Measurements from ENCODE around the gene GTF2B. TPM values are rescaled to one million over a fixed set of nuclear protein-coding genes. Genes with fewer than 3 reads are reported as not detected.
"Not testable (repeated sequence)": the region's sequence is repeated elsewhere in the genome, so short reads cannot be mapped to it uniquely, and the experiment has no call there.

Gene GTF2B, protein sequence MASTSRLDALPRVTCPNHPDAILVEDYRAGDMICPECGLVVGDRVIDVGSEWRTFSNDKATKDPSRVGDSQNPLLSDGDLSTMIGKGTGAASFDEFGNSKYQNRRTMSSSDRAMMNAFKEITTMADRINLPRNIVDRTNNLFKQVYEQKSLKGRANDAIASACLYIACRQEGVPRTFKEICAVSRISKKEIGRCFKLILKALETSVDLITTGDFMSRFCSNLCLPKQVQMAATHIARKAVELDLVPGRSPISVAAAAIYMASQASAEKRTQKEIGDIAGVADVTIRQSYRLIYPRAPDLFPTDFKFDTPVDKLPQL
- total RNA-seq: 37.7 TPM

DNA sequence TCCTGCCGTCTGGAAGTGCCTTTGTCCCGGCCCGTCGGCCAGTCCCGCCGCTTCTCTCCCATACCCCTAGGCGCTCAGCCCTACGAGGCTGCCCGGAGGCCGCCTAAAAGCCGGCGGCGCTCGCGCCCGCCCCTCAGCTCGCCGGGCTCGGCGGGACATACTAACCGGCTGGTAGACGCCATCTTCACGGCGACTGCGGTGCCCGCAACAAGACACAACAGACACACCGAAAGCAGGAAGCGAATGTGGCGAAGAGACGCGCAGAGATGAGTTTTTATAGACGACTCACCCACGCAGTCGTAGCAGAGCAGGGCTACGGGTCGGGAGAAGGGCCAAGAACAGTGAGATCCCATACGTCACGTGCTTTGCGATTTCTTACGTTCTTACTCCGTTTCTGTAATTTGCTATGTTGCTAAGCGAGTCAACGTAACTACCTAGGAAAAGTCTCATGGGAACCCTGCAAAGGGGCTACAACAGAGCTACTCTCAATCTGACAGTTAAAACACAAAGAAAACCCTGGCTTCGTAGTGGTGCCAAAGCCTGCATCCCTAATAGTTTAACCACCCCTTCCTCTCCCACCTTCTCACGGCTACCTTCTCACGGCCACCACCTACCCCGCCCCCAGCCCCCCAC lies at the start of gene GTF2B:
Gene GTF2B (minus strand): TSS at position 250 of the 633 bp plus-strand sequence. CDS start 68 bp downstream, at position 182.
- peak; percentile 97 for DNase-seq

DNA sequence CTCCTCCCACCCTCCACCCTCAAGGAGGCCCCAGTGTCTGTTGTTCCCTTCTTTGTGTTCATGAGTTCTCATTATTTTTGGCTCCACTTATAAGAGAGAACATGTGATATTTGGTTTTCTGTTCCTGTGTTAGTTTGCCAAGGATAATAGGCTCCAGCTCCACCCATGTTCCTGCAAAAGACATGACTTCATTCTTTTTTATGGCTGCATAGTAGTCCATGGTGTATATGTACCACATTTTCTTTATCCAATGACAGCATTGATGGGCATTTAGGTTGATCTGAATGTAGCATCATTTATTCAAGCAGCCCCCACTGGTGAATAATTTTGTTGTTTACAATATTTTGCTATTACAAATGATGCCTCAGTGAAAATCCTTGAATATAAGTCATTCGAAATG lies 47.2 kb upstream of the GTF2B start:
- DNase-seq: not testable (repeated sequence)

DNA sequence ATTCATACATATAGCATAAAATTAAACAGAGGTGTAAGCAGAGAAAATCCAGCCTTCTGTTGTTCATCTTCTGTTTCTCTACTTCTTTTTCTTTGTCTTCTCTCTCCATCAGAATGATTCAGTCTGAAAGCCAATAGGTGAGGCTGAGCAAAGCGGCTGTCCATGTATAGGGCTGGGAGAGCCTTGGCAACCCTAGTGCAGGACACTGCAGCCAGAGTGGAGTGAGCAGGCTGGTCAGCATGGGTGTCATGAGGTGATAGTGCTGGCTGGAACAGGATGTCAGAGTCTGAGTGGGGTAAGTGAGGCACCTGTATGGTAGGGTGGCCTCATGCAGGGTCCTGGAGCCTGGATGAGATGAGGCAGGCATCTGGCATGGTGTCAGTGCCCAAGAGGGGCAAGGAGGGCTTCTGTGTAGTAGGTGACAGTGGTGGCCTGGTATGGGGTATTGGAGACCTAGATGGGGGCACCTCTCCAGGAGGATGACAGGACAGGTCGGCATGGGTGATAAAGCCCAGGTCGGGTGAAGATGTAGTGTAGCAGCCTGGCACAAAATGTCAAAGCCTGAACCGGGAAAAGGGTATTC lies 45.5 kb upstream of the GTF2B start:
- DNase-seq: no peak

DNA sequence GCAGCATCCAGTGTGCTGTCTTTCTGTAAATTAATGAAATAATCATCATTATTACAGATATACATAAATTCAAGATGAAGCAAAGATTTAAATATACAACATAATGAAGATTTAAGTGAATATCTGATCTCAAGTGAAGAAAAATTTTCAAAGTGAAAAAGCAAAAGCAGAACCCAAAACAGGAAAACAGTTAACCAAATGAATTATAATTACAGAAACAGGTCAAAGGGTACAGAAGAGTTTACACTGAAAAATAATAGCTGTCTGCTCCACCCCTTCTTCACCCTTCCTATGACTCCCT lies 44.8 kb upstream of the GTF2B start:
- DNase-seq: no peak

DNA sequence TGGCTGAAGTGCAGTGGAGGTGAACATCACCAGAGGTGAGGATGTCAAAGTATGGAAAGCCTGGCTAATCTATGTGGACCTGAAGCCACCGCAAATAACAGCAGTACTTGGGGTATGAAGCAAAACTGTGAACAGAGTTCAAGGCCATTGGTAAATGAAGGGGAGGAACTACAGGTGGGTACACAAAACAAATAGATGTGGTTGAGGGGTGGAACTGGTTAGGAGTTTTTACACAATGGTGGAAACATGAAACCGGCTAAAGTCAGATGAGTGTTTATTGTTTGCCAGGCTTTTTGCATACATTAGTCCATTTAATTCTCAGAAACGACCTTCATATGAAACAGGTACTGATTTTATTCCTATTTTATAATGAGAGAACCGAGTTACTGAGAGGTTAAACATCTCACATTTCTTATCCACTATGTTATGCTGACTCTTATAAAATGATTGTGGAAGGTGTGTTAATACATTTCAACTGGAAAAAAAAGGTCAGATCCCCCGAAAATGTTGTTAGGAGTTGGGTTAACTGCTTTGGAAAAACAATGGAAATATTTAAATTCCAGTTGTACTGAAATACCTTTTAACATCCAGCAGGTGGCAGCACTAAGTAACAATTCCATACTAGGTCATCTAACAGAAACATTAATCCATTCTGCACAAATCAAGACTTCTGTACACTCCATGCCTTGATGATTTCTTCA lies 44.3 kb upstream of the GTF2B start:
- peak; percentile 58 for DNase-seq

DNA sequence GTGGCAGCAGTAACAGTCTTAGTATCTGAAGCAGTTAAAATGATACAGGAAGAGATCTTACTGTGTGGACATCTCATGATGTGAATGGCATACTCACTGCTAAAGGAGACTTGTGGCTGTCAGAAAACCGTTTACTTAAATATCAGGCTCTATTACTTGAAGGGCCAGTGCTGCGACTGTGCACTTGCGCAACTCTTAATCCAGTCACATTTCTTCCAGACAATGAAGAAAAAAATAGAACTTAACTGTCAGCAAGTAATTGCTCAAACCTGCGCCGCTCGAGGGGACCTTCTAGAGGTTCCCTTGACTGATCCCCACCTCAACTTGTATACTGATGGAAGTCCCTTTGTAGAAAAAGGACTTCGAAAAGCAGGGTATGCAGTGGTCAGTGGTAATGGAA lies 38.8 kb upstream of the GTF2B start:
- not testable (repeated sequence) for DNase-seq

DNA sequence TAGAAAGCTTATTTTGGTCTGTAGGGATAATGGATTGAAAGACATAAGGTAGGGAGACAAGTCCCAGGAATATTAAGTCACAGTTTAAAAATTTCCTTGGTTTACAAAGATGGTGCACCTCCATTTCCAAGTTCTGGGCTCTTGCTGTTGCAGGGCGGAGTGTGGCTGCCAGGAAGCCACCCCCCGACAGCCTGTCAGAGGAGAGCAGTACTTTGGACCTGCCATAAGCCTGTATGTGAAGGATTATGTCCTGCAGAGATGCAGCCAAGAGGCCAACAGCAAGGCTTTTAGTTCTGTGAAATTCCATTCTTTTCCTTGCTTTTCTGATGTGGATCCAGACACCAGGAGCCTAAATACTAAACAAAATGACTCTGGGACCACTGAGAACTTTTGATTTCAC lies 31.9 kb upstream of the GTF2B start:
- no peak for DNase-seq

DNA sequence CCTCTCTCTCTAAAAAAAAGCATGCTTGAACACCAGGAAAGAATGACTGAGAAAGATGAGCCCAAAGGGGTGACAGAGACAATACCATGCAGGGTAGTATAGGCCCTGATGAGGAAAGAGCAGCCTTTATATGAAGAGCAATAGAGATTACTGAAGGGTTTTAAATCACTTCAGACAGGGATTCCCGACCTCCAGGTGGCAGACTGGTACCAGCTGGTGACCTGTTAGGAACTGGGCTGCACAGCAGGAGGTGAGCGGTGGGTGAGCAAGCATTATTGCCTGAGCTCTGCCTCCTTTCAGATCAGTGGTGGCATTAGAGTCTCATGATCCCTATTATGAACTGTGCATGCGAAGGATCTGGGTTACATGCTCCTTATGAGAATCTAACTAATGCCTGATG lies 30.8 kb upstream of the GTF2B start:
- DNase-seq: no peak

DNA sequence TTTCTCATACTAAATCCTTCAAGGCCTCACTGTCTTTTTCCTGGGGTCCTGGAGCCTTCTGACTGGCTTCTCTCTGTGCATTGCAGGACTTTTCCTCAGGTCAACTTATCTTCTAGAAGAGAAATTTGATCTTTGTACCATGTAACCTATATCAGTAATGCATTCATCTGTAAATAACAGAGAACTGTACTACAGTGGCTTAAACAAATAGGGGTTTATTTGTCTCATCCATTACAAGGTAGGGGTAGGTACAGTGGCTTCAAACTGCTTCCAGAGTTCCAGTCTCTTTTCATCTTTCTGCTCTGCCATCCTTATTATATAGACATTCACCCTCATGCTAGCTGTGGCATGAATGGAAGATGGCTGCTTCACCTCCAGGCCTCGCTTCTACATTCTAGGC lies 29.5 kb upstream of the GTF2B start:
- no peak for DNase-seq

DNA sequence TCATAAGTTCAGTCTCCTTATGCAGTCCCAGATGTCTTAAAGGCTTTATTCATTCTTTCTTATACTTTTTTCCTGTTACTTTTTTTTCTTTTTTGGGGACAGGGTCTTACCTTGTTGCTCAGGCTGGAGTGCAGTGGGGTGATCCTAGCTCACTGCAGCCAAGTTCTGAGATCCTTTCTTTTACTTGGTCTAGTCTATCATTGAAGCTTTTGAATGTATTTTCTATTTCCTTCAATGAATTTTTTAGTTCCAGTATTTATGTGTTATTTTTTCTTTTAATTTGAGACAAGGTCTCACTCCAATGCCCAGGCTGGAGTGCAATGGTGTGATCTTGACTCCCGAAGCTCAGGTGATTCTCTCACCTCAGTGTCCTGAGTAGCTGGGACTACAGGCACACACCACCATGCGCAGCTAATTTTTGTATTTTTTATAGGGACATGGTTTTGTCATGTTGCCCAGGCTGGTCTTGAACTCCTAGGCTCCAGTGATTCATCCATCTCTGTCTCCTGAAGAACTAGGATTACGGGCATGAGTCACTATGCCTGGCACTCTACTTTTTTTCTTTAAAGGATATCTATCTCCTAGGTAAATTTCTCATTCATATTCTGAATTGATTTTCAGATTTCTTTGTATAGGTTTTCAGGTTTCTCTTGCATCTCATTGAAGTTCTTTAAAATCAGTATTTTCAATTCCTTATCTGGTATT lies 26.1 kb upstream of the GTF2B start:
- no peak for DNase-seq

DNA sequence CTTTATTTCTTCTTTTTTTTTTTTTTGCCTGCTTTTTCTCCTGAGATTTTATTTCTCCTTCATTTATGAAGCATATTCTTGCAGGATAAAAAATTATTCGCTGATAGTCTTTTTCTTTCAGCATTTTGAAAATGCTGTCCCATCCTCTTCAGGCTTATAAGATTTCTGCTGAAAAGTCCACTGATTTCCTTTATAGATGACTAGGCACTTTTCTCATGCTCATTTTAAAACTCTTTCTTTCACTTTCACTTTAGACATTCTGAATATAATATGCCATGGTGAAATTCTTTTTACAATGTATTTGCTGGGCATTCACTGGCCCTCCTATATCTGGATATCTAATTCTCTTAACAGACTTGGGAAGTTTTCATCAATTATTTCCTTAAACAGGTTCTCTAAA lies 25.5 kb upstream of the GTF2B start:
- DNase-seq: no peak

DNA sequence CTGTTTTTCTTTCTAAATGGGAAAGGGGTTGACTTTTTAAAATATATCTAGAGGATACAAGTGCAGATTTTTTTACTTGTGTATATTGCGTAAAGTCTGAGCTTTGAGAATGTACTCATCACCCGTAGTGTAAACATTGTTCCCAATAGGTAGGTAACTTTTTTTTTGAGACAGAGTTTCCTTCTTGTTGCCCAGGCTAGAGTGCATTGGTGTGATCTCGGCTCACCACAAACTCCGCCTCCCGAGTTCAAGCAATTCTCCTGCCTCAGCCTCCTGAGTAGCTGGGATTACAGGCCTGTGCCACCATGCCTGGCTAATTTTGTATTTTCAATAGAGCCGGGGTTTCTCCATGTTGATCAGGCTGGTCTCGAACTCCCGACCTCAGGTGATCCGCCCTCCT lies 20.4 kb upstream of the GTF2B start:
- DNase-seq: not testable (repeated sequence)

DNA sequence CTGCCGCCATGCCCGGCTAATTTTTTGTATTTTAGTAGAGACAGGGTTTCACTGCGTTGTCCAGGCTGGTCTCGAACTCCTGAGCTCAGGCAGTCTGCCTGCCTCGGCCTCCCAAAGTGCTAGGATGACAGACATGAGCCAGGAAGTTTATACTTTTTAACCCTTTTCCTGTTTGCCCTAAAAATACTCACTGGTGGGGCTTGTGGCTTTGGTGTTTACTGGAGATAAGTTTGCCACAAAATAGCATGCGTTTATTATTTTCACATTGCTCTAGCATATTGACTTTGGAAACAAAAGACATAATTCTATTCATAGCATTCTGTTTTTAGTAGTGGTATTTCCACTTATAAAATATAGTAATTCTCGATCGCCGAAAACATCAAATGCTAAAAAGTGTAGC lies 19.8 kb upstream of the GTF2B start:
- no peak for DNase-seq

DNA sequence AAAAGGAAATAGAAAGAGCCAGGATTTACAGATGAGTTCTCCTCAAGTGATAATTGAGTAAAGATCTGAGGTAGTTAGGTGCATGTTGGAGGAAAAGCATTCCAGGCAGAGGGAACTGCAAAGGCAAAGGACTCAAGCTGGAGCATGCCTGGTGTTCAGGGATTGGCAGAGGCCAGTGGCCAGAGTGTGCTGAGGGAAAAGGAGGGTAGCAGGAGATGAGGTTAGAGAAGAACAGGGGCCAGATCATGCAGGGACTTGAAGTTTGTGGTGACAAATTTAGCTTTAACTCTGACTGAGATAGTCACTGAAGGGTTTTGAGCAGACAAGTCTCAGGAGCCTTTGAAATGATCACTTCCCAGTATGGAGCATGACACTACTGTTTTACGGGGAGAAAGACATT lies 19.0 kb upstream of the GTF2B start:
- DNase-seq: no peak

DNA sequence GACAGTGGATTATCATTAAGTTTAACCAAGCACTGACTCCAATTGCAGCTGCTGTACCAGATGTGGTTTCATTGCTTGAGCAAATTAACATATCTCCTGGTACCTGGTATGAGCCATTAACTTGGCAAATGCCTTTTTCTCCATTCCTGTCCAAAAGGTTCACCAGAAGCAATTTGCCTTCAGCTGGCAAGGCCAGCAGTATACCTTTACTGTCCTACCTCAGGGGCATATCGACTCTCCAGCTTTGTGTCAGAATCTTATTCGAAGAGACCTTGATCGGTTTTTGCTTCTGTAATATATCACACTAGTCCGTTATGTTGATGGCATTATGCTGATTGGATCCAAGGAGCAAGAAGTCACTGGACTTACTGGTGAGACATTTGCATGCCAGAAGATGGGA lies 9.5 kb upstream of the GTF2B start:
- no peak for DNase-seq

DNA sequence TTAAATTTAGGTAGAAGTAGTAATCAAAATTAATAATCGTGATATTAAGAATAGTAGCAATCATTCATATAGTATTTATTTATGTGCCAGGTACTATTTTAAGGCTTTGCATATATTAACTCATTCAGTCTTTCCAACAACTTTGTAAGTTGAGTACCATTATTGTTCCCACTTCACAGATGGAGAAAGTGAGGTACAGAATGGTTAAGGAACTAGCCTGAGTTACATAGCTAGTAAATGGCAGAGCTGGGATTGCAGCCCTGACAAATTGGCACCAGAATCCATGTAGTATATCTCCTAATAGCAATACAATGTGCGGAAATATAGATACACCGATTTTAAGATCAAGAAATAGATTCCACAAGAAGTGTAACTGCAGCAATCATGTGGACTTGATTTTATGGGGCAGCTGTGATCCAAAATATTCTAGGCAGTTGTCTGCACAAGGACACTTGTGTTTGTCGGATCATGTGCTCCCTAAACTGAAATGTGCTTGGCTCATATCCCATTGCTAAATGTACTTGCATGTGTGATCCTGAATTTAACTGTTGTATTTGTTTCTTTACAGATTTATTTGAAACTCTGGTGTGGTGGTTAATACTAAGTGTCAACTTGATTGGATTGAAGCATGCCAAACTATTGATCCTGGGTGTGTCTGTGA lies 5.8 kb upstream of the GTF2B start:
- DNase-seq: peak; percentile 73

DNA sequence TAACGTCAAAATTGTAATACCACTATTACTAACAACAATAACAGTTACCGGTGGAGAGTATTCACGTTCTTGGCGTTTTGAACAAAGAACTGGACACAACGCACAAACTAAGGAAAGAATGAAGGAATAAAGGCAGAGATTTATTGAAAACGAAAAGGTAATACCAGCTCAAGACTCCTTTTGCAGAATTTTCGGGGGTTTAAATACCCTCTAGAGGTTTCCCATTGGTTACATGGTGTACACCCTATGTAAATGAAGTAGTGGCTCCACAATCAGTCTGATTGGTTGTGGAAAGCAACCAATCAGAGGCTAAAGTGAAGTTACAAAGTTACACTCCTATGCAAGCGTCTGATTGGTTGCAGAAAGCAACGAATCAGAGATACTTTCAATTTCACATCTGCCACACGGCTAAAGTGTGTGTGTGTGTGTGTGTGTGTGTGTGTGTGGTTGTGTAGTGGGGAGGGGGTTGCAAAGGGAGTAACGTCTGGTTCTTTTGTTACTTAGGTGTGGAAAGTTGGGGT lies 1.1 kb upstream of the GTF2B start:
- DNase-seq: peak; percentile 44

DNA sequence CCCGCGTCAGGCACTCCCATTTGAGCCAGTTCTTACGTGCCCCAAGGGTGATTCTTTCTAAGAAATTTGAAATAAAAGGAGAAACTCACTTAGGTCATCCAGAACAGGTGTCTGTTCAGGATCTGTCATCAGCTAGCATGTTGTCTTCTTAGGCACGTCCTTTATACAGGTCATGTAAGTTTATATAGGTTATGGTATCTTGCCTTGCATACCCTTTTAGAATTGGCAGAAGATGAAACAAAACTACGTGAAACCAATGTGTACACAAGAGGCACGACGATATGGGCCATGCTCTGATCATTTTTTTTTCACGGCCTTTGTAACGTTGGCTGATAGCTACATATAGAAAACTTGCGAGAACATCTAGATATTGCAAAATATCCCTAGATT lies 579 bp upstream of the GTF2B start:
- peak; percentile 58 for DNase-seq

DNA sequence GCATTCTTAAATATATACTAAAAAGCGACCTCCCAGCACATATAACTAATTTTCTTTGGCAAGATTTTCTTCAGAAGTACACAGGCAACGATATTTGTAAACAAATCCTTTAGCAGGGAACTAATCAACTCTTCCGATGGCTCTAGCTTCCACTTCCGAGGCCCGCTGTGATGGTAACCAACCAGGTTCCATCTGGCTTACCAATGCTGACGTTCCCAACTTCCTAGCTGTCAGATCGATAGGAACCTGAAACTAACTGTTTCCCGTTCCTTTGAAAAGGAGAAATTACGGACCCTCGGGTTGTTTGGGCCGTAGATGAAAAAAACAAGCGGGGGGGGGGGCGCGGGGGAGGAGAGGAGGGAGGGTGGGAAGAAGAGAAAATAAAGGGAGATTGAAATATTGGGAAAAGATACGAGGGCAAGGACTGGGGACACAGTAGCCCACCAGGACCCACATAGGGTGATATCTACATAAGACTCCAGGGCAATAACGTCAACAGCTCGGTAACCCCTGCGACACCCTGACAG lies 513 bp downstream of the GTF2B start:
- peak; percentile 62 for DNase-seq

DNA sequence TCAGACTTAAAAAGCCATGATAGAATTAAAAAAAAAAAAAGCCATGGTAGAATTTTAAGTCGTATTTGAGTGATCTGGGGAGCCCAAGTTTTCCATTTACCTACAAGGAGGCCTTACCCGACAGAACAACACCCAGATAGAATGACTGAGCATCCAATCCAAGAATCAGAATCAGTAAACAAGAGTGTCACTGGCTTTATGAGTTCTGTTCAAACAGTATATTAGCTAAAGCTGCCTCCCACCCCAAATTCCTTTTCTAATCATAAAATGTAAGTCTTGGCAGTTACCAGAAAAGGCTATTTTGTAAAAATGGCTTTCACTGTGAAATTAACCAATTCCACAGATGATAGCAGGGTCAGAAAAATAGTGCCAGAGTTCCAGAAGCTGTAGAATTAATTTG lies 1.2 kb downstream of the GTF2B start:
- peak; percentile 8 for DNase-seq

DNA sequence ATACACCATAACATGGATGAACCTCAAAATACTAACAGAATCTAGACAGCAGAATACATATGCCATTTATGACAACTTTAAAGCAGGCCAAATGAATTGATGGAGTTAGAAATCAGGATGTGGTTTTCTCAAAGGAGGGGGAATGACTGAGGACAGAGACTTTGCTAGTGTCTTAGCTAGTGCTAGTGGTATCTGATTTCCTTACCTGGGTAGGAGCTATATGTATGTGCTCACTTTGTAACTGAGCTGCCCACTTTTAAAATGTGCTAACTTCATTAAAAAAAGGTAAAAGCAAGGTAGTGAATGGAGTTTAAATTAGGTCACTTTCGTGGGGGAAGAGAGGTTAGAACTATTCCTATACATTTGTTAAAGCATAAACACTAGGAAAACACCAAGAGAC lies 2.6 kb downstream of the GTF2B start:
- no peak for DNase-seq

DNA sequence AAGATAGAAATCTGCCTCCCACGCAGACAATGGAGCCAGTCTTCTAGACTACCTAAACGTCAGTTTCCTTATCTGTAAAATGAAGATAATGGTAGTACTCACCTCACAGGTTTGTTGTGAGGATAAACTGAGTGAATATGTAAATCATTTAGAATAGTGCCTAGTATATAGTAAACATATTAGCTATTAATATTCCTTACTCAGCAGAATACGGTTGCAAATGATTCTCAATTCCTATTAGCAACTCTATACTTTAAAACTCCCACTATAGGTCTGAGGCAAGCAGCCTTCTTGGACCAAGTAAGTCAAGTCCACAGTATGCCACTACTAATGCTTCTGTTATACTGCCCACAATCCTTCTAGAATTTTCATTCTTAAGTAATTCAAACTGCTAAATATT lies 5.4 kb downstream of the GTF2B start:
- DNase-seq: no peak

Data from tongue (tissue), 2 donors.